ENCODE measurements around the gene ATP11A.

ATP11A gene

DNA sequence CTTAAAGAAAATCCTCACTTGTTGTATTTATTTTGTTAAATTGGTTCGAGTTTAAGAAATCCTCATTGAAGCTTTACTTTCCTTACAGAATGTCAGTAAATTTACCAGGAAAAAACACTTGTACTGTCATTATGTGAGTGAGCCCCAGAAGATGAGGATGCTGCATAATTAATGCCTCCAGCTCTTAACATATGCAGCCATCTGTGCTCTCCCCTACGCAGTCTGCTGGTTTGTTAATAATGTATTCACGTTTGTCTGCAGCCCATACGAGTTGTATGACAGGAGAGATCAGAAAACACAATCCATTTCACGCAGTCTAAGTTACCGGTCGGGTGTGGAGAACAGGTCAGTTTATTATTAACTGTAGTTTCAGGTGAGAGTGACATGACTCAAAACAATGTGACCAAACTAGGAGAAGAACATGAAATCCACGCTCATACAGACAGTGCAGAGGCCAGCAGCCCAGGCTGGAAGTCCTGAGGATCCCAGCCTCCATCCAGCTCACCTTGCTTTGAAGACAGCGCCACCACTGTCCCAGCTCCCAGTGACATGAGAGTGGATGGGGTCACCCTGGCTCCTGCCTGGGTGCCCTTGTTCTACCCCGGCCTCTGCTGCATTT lies 19.8 kb upstream of the ATP11A start:
- Histone ChIP-seq H3K4me1 (no peaks in the 10 kb centered on the region), H3K4me2 (ENCODE audit: low read length) (no peak overlapping the region), H3K36me3 (ENCODE audit: control insufficient read depth, insufficient read depth, low read length) (no peaks in the 10 kb centered on the region), H3K9me3 (ENCODE audit: control insufficient read depth, low read length) (no peaks in the 10 kb centered on the region), H3K9ac (no peak overlapping the region), H3K27me3 (ENCODE audit: control insufficient read depth, insufficient read depth, low read length) (no peaks in the 10 kb centered on the region), H3K79me2 (no peaks in the 10 kb centered on the region), H3K4me3 (ENCODE audit: low read depth, low read length) (no peak overlapping the region), H2AFZ (no peak overlapping the region), H3K27ac (no peak overlapping the region)
- TF ChIP-seq, protein P1, sequence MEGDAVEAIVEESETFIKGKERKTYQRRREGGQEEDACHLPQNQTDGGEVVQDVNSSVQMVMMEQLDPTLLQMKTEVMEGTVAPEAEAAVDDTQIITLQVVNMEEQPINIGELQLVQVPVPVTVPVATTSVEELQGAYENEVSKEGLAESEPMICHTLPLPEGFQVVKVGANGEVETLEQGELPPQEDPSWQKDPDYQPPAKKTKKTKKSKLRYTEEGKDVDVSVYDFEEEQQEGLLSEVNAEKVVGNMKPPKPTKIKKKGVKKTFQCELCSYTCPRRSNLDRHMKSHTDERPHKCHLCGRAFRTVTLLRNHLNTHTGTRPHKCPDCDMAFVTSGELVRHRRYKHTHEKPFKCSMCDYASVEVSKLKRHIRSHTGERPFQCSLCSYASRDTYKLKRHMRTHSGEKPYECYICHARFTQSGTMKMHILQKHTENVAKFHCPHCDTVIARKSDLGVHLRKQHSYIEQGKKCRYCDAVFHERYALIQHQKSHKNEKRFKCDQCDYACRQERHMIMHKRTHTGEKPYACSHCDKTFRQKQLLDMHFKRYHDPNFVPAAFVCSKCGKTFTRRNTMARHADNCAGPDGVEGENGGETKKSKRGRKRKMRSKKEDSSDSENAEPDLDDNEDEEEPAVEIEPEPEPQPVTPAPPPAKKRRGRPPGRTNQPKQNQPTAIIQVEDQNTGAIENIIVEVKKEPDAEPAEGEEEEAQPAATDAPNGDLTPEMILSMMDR (IDR thresholded peaks at IDR 0.05) = no peak

DNA sequence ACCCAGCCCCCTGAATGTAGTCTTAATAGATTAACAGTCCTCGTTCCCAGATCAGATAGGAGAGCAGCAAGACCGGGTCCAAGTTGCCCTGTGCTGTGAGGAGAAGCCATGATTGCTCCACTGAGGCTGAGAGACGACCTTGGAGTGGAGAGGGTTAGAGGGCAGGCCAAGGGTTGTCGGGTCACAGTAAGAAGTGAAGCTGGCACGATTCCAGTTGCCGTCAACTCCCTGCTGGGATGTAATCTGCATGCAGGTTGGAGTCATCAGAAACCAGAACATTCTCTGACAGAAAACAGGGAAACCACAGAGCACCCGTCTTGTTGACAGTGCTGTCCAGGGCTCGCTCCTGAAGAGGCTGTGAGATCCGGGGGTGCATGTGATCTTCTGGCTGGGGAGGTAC lies 19.0 kb upstream of the ATP11A start:
- TF ChIP-seq, protein P1 (IDR thresholded peaks at IDR 0.05) = no peak
- Histone ChIP-seq H3K27me3 (ENCODE audit: control insufficient read depth, insufficient read depth, low read length) (no peaks in the 10 kb centered on the region), H2AFZ (no peak overlapping the region), H3K27ac (no peak overlapping the region), H3K36me3 (ENCODE audit: control insufficient read depth, insufficient read depth, low read length) (no peaks in the 10 kb centered on the region), H3K79me2 (no peaks in the 10 kb centered on the region), H3K4me1 (no peaks in the 10 kb centered on the region), H3K9ac (no peak overlapping the region), H3K4me2 (ENCODE audit: low read length) (no peak overlapping the region), H3K9me3 (ENCODE audit: control insufficient read depth, low read length) (no peaks in the 10 kb centered on the region), H3K4me3 (ENCODE audit: low read depth, low read length) (no peak overlapping the region)

DNA sequence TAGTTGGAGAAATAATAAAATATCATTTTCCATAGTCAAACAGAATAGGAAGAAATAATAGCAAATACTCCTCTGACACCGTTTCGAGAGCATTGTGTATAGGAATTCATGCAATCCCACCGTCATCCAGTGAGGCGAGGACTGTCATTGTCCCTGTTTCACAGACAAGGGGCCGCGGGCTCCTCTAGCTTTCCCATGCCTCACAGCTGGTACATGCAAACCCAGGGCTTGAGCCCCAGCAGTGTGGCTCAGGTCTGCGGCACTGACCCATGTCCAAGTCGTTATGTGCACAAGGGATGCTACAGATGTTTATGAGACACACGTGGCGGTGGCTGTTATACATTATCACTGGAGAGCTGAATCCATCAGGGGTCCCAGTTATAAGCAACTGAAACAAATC lies 18.5 kb upstream of the ATP11A start:
- TF ChIP-seq, protein P1 (IDR thresholded peaks at IDR 0.05) = no peak
- no peak overlapping the region for H3K27ac ChIP-seq
- H3K27me3 ChIP-seq (ENCODE audit: control insufficient read depth, insufficient read depth, low read length) = no peaks in the 10 kb centered on the region
- no peaks in the 10 kb centered on the region for H3K36me3 ChIP-seq (ENCODE audit: control insufficient read depth, insufficient read depth, low read length)
- no peaks in the 10 kb centered on the region for H3K4me1 ChIP-seq
- H3K9me3 ChIP-seq (ENCODE audit: control insufficient read depth, low read length) = no peaks in the 10 kb centered on the region
- no peak overlapping the region for H3K4me3 ChIP-seq (ENCODE audit: low read depth, low read length)
- no peak overlapping the region for H2AFZ ChIP-seq
- no peak overlapping the region for H3K9ac ChIP-seq
- no peaks in the 10 kb centered on the region for H3K79me2 ChIP-seq
- no peak overlapping the region for H3K4me2 ChIP-seq (ENCODE audit: low read length)

DNA sequence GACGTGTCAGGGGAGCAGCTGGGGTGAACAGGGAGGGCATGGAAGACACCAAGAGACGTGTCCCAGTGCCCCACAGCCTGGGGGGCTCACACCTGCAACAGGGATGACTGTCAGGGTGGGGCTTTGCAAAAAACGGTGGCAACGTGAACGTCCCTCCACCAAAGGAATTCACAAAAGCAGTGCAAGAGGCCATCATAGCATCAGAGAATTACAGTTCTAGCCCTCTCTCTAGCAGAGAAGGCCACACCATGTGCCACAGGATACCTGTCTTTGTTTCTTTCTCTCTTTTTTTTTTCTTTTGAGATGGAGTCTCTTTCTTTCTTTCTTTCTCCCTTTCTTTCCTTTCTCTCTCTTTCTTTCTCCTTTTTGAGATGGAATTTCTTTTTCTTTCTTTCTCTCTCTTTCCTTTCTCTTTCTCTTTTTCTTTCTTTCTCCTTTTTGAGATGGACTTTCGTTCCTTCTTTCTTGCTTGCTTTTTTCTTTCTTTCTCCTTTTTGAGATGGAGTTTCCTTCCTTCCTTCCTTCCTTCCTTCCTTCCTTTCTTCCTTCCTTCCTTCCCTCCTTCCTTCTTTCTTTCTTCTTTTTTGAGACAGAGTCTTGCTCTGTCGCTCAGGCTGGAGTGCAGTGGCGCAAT lies 17.1 kb upstream of the ATP11A start:
- no peak overlapping the region for H3K9ac ChIP-seq
- H2AFZ ChIP-seq = no peak overlapping the region
- no peaks in the 10 kb centered on the region for H3K27me3 ChIP-seq (ENCODE audit: control insufficient read depth, insufficient read depth, low read length)
- no peaks in the 10 kb centered on the region for H3K36me3 ChIP-seq (ENCODE audit: control insufficient read depth, insufficient read depth, low read length)
- H3K4me3 ChIP-seq (ENCODE audit: low read depth, low read length) = no peak overlapping the region
- no peaks in the 10 kb centered on the region for H3K4me1 ChIP-seq
- H3K27ac ChIP-seq = no peak overlapping the region
- H3K9me3 ChIP-seq (ENCODE audit: control insufficient read depth, low read length) = no peaks in the 10 kb centered on the region
- TF ChIP-seq, protein P1 (IDR thresholded peaks at IDR 0.05) = no peak
- H3K4me2 ChIP-seq (ENCODE audit: low read length) = no peak overlapping the region
- no peaks in the 10 kb centered on the region for H3K79me2 ChIP-seq

All from parathyroid adenoma (tissue), 2 donors.